ENCODE data around the gene CORO2B.

DNA sequence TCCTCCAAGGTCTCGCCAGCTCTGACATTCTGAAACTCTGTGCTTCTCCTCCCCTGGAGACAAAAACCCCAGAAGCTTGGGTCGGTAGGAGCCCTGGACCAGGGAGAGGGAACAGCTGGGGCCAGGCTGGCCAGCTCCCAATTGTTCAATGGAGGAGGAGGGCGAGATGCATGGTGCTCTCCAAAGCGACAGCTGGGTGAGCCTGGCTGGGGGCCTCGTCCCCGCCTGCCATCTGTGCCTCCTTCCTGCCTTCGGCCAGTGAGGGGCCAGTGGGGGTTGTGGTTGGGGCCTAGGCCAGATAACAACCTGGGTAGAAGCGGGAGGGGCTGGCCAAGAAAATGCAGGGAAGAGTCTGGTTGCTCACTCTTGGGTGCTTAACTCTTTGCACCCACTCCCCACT, 79.4 kb downstream of the CORO2B start:
- TF ChIP-seq, protein P1, sequence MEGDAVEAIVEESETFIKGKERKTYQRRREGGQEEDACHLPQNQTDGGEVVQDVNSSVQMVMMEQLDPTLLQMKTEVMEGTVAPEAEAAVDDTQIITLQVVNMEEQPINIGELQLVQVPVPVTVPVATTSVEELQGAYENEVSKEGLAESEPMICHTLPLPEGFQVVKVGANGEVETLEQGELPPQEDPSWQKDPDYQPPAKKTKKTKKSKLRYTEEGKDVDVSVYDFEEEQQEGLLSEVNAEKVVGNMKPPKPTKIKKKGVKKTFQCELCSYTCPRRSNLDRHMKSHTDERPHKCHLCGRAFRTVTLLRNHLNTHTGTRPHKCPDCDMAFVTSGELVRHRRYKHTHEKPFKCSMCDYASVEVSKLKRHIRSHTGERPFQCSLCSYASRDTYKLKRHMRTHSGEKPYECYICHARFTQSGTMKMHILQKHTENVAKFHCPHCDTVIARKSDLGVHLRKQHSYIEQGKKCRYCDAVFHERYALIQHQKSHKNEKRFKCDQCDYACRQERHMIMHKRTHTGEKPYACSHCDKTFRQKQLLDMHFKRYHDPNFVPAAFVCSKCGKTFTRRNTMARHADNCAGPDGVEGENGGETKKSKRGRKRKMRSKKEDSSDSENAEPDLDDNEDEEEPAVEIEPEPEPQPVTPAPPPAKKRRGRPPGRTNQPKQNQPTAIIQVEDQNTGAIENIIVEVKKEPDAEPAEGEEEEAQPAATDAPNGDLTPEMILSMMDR (IDR thresholded peaks at IDR 0.05): no peak
- TF ChIP-seq EP300 (IDR thresholded peaks at IDR 0.05): no peak
- no peak for TF ChIP-seq POLR2AphosphoS5 (IDR thresholded peaks at IDR 0.05)
- no peak for TF ChIP-seq POLR2A (IDR thresholded peaks at IDR 0.05)
